Measurements from ENCODE around the gene SBF2. TPM values are rescaled to one million over a fixed set of nuclear protein-coding genes. Genes with fewer than 3 reads are reported as not detected.

Gene SBF2
- polyA plus RNA-seq, 3 donors, result 47.2 to 63.1 (median 53.7) TPM

DNA sequence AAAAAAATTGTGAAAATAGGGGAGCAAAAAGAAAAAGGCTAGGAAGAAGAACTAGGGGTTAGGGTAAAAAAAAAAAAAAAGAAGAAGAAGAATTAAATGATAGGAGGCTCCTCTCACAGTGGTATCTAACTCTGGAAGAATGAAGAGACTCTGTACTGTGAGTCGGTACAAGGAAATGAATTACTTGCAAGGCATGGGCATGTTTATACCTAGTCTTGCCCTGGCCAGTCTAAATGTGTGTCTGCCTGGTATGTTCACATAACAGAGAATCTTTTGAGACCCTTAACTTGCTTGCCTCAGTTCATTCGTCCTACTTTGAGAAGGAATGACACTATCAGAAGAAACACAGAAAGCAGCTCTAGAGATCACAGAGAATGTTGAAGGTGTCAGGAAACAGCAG lies 470.6 kb downstream of the SBF2 start:
- no peak for DNase-seq

- DNase-seq, result no peak
These were observed 472.8 kb downstream of the SBF2 start for GRCh38 chr11:9821008-9821752.

GRCh38 chr11:9820260-9820659 lies 473.8 kb downstream of the SBF2 start:
- no peak for DNase-seq

- DNase-seq, result no peak
These were observed 476.8 kb downstream of the SBF2 start for GRCh38 chr11:9817191-9817590.

- no peak for DNase-seq
These were observed 478.4 kb downstream of the SBF2 start for GRCh38 chr11:9815486-9816136.

GRCh38 chr11:9814108-9814507 lies 479.9 kb downstream of the SBF2 start:
- DNase-seq, result no peak

DNA sequence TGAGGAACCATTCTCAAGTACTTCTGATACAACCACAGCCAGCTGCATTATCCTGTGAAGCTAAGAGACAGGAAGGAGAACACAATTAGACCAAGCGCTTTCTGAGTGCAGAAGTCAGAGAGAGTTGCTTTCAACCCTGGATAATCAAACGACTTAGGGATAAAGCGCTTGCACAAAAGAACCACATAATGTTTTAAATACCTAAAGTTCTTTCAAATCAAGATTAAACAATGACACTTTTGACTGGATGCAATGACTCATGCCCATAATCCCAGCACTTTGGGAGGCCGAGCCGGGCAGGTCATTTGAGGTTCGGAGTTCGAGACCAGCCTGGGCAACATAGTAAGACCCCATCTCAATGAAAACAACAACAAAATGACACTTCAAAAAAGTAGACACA lies 485.1 kb downstream of the SBF2 start:
- DNase-seq, result no peak

DNA sequence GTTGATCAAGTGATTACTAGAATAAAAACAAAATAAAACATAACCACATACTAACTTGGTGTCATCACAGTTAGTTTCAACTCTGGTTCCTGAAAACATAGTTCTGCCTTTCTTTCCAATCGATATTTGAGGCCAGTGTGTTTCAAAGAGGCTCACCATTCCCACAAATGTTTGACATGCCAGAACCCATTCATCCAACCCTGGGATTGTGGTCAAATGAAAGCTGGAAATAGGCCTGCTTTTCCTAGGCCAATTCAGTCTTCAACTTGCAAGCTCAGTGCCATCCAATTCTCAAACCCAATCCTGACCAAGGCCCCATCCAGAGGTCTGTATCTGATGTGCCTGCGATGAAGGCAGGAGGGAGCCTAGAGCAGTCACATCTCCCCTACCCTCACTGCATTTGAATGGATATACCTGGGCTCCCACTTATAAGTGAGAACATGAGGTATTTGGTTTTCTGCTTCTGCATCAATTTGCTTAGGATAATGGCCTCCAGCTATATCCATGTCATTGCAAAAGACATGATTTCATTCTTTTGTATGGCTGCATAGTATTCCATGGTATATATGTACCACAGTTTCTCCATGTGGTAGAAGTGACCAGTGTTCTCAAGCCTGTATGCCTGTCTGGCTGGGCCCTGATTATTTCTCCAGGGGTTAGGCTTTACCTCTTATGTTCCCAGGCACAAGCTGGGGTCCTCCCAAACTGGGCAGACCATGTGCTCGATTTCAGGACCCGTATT lies 486.9 kb downstream of the SBF2 start:
- DNase-seq, result no peak

DNA sequence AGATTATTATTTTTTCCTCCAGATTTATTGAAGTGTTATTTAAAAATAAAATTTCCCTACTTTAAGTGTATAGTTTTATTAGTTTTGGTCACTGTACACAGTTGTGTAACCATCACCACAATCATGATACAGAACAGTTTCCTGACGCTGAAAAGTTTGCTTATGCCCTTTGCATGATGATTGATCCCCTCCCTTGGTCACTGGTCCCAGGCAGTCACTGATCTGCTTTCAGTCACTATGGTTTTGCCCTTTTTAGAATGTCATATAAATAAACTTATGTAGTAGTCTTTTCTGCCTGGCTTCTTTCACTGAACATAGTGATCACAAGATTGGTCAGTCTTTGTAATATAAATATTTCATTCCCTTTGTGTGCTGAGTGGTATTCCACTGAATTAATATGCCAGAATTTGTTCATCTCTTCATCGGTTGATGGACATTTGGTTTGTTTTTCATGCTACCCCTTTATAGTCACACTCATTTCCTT lies 489.6 kb downstream of the SBF2 start:
- no peak for DNase-seq

DNA sequence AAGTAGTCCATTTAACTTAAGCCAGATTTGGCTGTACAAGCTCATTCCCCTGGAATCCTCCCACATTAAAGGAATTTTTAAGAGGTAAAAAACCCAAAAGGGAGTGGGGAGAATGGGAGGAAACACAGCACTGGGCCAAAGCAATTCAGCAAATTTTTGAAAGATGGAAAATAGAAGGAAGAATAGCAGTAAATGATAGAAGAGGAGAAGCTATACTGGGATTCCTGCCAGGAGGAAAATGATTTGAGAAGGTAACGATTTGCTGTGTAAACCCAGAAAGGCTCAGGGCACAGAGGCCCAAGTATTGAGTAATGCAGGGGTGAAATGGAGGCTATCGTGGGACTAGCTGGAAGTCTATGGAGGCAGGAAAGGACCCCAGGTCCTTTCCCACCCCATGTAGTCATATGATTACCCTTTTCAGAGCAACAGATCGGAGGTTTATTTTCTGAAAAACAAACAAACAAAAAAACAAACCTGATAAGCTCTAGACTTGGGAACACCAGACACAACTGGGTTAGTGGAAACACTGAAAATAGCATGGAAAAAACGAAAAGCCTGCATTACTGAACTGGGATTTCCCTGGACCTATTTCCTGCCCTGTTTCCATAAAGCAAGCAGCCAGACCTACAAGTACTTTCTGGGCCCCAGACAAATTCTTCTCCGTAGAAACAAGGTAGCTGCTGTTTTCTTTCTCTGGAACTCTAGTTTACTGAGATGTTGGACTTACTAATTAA lies 490.2 kb downstream of the SBF2 start:
- no peak for DNase-seq

GRCh38 chr11:9802291-9802861 lies 491.6 kb downstream of the SBF2 start:
- DNase-seq, result no peak

GRCh38 chr11:9799886-9800285 lies 494.1 kb downstream of the SBF2 start:
- DNase-seq, result no peak

- DNase-seq, result no peak
These were observed 496.7 kb downstream of the SBF2 start for GRCh38 chr11:9797300-9797699.

GRCh38 chr11:9796854-9797253 lies 497.2 kb downstream of the SBF2 start:
- no peak for DNase-seq

DNA sequence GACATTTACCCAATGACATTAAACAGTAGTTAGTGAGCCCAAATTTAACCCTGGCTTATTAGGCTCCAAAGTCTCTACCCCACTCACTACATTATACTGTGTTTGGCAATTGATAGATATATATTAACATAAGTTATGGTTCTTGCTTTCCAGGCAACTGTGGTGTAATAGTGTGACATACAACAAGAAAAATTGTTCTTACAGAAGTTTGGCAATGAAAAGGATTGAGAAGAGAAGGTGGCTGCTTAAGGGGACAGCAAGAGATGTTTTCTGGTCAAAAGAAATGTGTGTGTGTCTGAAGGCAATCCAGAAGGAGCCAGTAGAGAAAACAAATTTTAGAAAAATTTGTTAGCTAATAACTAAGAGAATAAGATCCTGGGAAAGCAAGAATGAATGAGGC lies 497.8 kb downstream of the SBF2 start:
- DNase-seq, result no peak

DNA sequence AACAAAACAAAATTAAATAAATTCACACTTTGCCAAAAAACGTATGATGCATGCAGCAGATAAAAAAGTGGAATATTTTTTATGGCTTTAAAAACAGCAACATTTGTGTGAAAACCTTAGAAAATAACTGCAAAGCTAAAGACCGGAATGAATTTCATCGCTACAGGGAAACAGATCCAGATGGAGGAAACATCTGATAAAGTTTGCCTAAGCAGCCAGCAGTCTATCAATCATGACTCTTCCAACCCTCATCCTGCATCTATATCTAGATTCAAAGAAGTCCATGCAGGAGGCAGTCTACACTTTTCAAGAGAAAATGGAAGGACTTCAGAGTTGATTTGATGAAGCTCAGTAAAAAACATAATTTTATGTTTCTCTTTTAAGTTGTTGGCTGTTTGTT lies 503.3 kb downstream of the SBF2 start:
- no peak for DNase-seq

DNA sequence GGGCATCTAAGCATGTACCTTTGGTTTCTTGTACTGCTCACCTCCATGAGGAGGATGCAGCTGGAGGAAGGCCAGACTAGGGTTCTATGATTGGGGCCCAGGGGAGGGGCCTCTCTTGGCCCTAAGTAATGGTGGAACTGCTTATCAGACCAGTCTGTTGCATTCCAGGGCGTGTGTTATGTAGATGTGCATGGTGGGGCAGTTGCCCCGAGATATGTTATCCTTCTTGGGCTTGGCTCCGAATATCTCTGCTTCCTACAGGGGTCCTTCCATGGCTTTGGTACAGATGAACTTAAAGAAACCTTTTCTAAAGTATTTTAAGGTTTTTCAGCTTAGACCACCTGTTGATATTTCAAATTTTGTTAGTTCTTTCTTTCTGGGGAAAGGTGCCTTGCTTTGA lies 504.1 kb downstream of the SBF2 start:
- DNase-seq, result no peak

DNA sequence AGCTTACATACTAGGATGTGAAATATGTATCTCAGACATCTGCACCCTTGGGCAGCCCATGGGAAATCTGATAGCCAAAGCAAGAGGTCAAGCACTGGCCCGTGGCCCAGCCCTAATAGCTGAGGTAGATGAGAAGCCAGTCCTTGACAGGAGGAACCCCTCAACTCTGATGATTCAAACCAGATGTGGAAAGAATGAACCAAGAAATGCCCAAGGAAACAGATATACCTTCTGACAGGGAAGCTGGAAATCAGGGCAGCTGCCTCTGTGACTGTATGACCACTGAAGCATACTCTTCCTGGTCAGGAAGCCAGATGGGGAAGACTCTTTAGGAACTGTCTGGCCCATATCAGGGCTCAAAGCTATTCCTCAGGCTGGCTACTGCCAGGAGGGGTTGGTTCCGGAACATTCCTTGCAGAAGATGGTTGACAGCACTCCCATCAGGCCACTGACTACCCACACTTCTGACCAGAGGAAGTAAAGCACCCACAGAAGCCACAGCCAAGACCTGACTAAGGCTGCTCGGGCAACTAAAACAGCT lies 506.0 kb downstream of the SBF2 start:
- no peak for DNase-seq

DNA sequence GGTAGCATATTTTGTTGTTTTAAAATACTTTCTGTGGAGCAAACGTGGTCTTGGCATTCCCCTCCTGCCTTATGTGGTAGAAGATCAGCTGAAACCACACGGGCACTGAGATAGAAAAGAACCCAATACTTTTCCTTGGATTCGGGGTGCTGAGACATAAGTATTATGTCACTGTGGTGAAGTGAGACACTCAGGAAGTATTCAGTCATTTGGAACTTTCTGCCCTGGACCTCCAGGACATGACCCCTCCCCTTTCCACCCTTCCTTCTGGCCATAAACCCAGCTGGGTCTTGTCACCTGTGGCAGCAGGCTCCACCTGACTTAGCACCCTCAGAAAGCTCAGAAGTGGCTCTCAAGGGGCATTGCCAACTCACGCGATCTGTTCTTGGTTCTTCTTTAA lies 506.8 kb downstream of the SBF2 start:
- DNase-seq, result no peak

DNA sequence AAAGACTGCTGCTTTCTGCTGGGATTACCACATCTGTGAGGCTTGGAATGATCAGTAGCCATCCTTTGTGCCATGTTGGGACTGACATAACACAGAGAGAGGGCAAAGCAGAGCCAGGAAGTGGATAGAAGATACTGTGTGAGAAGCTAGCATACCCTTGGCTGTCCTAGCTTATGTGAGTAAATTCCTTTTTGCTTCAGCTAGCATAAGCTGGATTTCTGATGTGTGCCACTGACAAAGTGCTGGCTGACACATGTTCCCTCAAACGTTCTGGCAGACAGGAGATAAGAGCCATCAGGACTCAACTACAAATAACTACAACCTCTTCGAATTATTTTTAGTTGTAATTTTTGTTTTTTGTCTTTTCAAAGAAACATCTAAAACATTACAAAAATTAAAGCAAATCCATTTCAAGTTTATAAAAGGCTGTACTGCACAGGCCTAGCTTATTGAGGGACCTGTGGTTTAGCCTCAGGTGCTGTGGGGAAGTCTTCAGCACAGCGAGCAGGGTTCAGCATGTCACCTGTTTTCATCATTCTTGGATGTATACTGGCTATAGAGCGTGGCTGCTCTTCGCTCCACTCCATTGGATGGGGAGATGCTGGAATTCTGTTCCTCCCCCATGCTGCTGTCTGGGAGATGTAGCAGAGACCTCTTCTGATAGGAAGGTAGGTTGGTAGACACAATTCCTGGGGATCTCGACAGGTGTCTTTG lies 509.3 kb downstream of the SBF2 start:
- DNase-seq, result no peak

DNA sequence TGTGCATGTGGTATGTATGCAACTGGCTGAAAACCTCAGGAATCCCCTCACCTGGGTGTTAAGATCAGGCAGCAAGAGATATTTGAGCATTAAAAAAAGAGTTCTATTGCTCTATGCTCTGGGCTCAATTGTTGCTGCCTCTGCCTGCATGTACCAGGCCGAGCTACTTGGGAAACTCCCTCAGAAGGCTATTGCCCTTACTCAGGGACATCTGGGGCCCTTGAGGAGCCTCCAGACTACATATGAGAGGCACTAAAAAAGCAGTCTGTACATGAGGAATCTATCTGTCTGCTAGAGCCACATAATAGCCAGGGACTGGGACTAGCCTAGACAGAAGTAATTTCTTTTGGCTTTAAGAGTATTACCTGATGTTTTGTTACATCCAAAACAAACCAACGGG lies 510.0 kb downstream of the SBF2 start:
- no peak for DNase-seq
